H9 (cell line): ENCODE measurements around the gene DNAH5. TPM values are rescaled to one million over a fixed set of nuclear protein-coding genes. Genes with fewer than 3 reads are reported as not detected.

Experiments
- DNase-seq: peaks from one replicate; pipeline ENCODE4 v3.0.0-alpha.2; 2017
- H2AFZ ChIP-seq: one replicate; pipeline ENCODE4 v1.6.1; 2013; ENCODE audit warnings: mild to moderate bottlenecking, low read length, control low read depth, moderate library complexity
- H2AK5ac ChIP-seq: 2 replicates; pipeline ENCODE4 v1.6.1; 2013; ENCODE audit warnings: low read length, control low read depth, mixed read lengths; ENCODE audit not compliant: insufficient read length
- H2BK120ac ChIP-seq: one replicate; pipeline ENCODE4 v1.6.1; 2013; ENCODE audit warnings: low read depth, mild to moderate bottlenecking, low read length, control low read depth, inconsistent platforms; ENCODE audit not compliant: poor library complexity, severe bottlenecking
- H2BK12ac ChIP-seq: 2 replicates; pipeline ENCODE4 v1.6.1; 2013; ENCODE audit warnings: low read length, control low read depth, mixed read lengths, low read depth; ENCODE audit not compliant: insufficient read length
- H2BK15ac ChIP-seq: 2 replicates; pipeline ENCODE4 v1.6.1; 2013; ENCODE audit warnings: low read depth, low read length, control low read depth
- H2BK20ac ChIP-seq: one replicate; pipeline ENCODE4 v1.6.1; 2013; ENCODE audit warnings: low read depth, mild to moderate bottlenecking, low read length, control low read depth, inconsistent platforms; ENCODE audit not compliant: poor library complexity, severe bottlenecking
- H2BK5ac ChIP-seq: 2 replicates; pipeline ENCODE4 v1.6.1; 2013; ENCODE audit warnings: low read length, control low read depth, mixed read lengths; ENCODE audit not compliant: insufficient read length
- H3K14ac ChIP-seq: 2 replicates; pipeline ENCODE4 v1.6.1; 2013; ENCODE audit warnings: low read length, control low read depth; ENCODE audit not compliant: insufficient read depth
- H3K18ac ChIP-seq: 2 replicates; pipeline ENCODE4 v1.6.1; 2013; ENCODE audit warnings: low read depth, mild to moderate bottlenecking, mixed read lengths, low read length, control low read depth; ENCODE audit not compliant: insufficient read length
- H3K23ac ChIP-seq: 2 replicates; pipeline ENCODE4 v1.6.1; 2013; ENCODE audit warnings: low read length, control low read depth, mixed read lengths, low read depth; ENCODE audit not compliant: insufficient read length
- H3K23me2 ChIP-seq: 2 replicates; pipeline ENCODE4 v1.6.1; 2013; ENCODE audit warnings: low read depth, mild to moderate bottlenecking, mixed read lengths, low read length, control low read depth; ENCODE audit not compliant: insufficient read length, poor library complexity, severe bottlenecking
- H3K27ac ChIP-seq: 2 replicates; pipeline ENCODE4 v1.5.1; 2013; ENCODE audit warnings: low read length, control low read depth, mixed read lengths, low read depth; ENCODE audit not compliant: insufficient read length
- H3K27me3 ChIP-seq: 2 replicates; pipeline ENCODE4 v1.6.1; 2013; ENCODE audit warnings: low read length, control low read depth, inconsistent platforms; ENCODE audit not compliant: insufficient read depth
- H3K4ac ChIP-seq: 2 replicates; pipeline ENCODE4 v1.6.1; 2013; ENCODE audit warnings: low read depth, mild to moderate bottlenecking, control low read depth, inconsistent platforms, low read length, moderate library complexity
- H3K4me1 ChIP-seq: 2 replicates; pipeline ENCODE4 v1.6.1; 2013; ENCODE audit warnings: low read length, control low read depth, inconsistent platforms; ENCODE audit not compliant: insufficient read depth
- H3K4me2 ChIP-seq: 2 replicates; pipeline ENCODE4 v1.6.1; 2013; ENCODE audit warnings: low read length, control low read depth, mixed read lengths; ENCODE audit not compliant: insufficient read length, insufficient read depth
- H3K56ac ChIP-seq: 2 replicates; pipeline ENCODE4 v1.6.1; 2013; ENCODE audit warnings: low read depth, mild to moderate bottlenecking, mixed read lengths, low read length, control low read depth; ENCODE audit not compliant: insufficient read length
- H3K79me1 ChIP-seq: 2 replicates; pipeline ENCODE4 v1.6.1; 2013; ENCODE audit warnings: low read depth, mild to moderate bottlenecking, moderate library complexity, low read length, control low read depth, inconsistent platforms; ENCODE audit not compliant: insufficient read depth, poor library complexity, severe bottlenecking
- H3K79me2 ChIP-seq: 2 replicates; pipeline ENCODE4 v1.6.1; 2013; ENCODE audit warnings: low read length, control low read depth, inconsistent platforms; ENCODE audit not compliant: insufficient read depth
- H3K9ac ChIP-seq: 2 replicates; pipeline ENCODE4 v1.6.1; 2013; ENCODE audit warnings: low read length, control low read depth, mixed read lengths; ENCODE audit not compliant: insufficient read length; ENCODE audit errors: extremely low read depth
- H3K9me3 ChIP-seq: one replicate; pipeline ENCODE4 v1.6.1; 2013; ENCODE audit warnings: low read depth, low read length, inconsistent platforms; ENCODE audit not compliant: control insufficient read depth
- H3T11ph ChIP-seq: one replicate; pipeline ENCODE4 v1.6.1; 2013; ENCODE audit warnings: mild to moderate bottlenecking, low read length, control low read depth, inconsistent platforms
- H4K20me1 ChIP-seq: one replicate; pipeline ENCODE4 v1.6.1; 2013; ENCODE audit not compliant: control insufficient read depth, insufficient read length, insufficient read depth
- H4K5ac ChIP-seq: 2 replicates; pipeline ENCODE4 v1.6.1; 2013; ENCODE audit warnings: low read depth, mild to moderate bottlenecking, mixed read lengths, low read length, control low read depth; ENCODE audit not compliant: insufficient read length
- H4K8ac ChIP-seq: replicated peaks from 2 replicates; pipeline ENCODE4 v1.6.1; 2013; ENCODE audit warnings: low read length, control low read depth, mixed read lengths, low read depth; ENCODE audit not compliant: insufficient read length
- H4K91ac ChIP-seq: 2 replicates; pipeline ENCODE4 v1.6.1; 2013; ENCODE audit warnings: low read depth, mild to moderate bottlenecking, moderate library complexity, mixed read lengths, low read length, control low read depth; ENCODE audit not compliant: insufficient read length
- H3K27ac Mint-ChIP-seq, 3 experiments: 2 replicates in 2 of 3; 3 replicates in 1 of 3; pipeline ENCODE4 v1.8.0; 2020 to 2021; ENCODE audit warnings: mixed read lengths in 3 of 3, mild to moderate bottlenecking in 1 of 3, moderate library complexity in 1 of 3
- H3K27me3 Mint-ChIP-seq: 2 replicates; pipeline ENCODE4 v1.8.0; 2021; ENCODE audit warnings: low read depth, mild to moderate bottlenecking, moderate library complexity, mixed read lengths
- H3K36me3 Mint-ChIP-seq, 3 experiments: 2 replicates in 2 of 3; 3 replicates in 1 of 3; pipeline ENCODE4 v1.8.0; 2020 to 2021; ENCODE audit warnings: low read depth in 3 of 3, mixed read lengths in 3 of 3; ENCODE audit not compliant: insufficient read depth in 1 of 3
- H3K4me1 Mint-ChIP-seq, 2 experiments: 2 replicates each; pipeline ENCODE4 v1.8.0; 2020; ENCODE audit warnings: mixed read lengths in 2 of 2
- H3K4me3 Mint-ChIP-seq, 2 experiments: 2 replicates in 1 of 2; 3 replicates in 1 of 2; pipeline ENCODE4 v1.8.0; 2020 to 2021; ENCODE audit warnings: mild to moderate bottlenecking in 2 of 2, mixed read lengths in 2 of 2, moderate library complexity in 1 of 2
- H3K9me3 Mint-ChIP-seq, 2 experiments: 2 replicates in 1 of 2; 3 replicates in 1 of 2; pipeline ENCODE4 v1.8.0; 2020; ENCODE audit warnings: mild to moderate bottlenecking in 2 of 2, mixed read lengths in 2 of 2, moderate library complexity in 1 of 2
- CTCF ChIP-seq: fragments of 200-600 bp; sonication (generic); conservative IDR thresholded peaks from 3 replicates; pipeline ENCODE4 v1.8.0; 2021; ENCODE audit warnings: antibody characterized with exemption, mild to moderate bottlenecking
- WGBS: extraction: QIAGEN DNeasy Blood & Tissue Kit; methylation state at CpG from one replicate; pipeline ENCODE4 v1.1.7; 2013; ENCODE audit warnings: missing lambda C conversion rate, low lambda C conversion rate, mixed read lengths; ENCODE audit not compliant: insufficient read length; ENCODE audit errors: extremely low coverage; 5-methylcytosine and 5-hydroxymethylcytosine counted together
- total RNA-seq: library from RNA; stranded (reverse); gene quantifications from 2 replicates; pipeline ENCODE4 v1.2.1, GENCODE V29; 2021

The DNAH5 gene
- total RNA-seq, 1 experiment from 2014 or later = 0.50 TPM

- WGBS = no CpG with 5 or more reads among the region's 3 CpGs
- no peaks in the 10 kb centered on the region for H3K9me3 ChIP-seq
- no peak overlapping the region for H3K18ac ChIP-seq
- H3K56ac ChIP-seq = no peak overlapping the region
- no peaks in the 10 kb centered on the region for H4K20me1 ChIP-seq
- Mint-ChIP-seq H3K4me1 (peaks cover 8 to 14% of the 10 kb centered on the region in 2 experiments), H3K27ac (no peak overlapping the region), H3K9me3 (peaks cover 0 to 5% of the 10 kb centered on the region in 2 experiments; a peak in 2 of 5 replicates), H3K27me3 (no peaks in the 10 kb centered on the region), H3K4me3 (no peak overlapping the region), H3K36me3 (no peaks in the 10 kb centered on the region)
- H2BK5ac ChIP-seq = no peak overlapping the region
- H3K9ac ChIP-seq = no peak overlapping the region
- no peak overlapping the region for H2BK120ac ChIP-seq
- H2BK15ac ChIP-seq = no peak overlapping the region
- H3K14ac ChIP-seq = no peak overlapping the region
- no peak overlapping the region for H3K27ac ChIP-seq
- DNase-seq = no peak
- no peaks in the 10 kb centered on the region for H3K79me2 ChIP-seq
- H3K4ac ChIP-seq = no peak overlapping the region
- H4K8ac ChIP-seq = no peak overlapping the region
- no peak overlapping the region for H3K4me2 ChIP-seq
- no peak overlapping the region for H4K5ac ChIP-seq
- H3K79me1 ChIP-seq = no peaks in the 10 kb centered on the region
- H3K27me3 ChIP-seq = no peaks in the 10 kb centered on the region
- H3K23ac ChIP-seq = no peak overlapping the region
- H3K23me2 ChIP-seq = no peaks in the 10 kb centered on the region
- H4K91ac ChIP-seq = no peak overlapping the region
- H3T11ph ChIP-seq = no peak overlapping the region
- H2BK20ac ChIP-seq = no peak overlapping the region
- H2AFZ ChIP-seq = no peak overlapping the region
- H3K4me1 ChIP-seq = peaks cover 3% of the 10 kb centered on the region; the same call in 1 of the 2 replicates
- H2AK5ac ChIP-seq = no peak overlapping the region
- H2BK12ac ChIP-seq = no peak overlapping the region
- TF ChIP-seq CTCF = no peak
These were observed 199.0 kb downstream of the DNAH5 start for GRCh38 chr5:13745508-13745907.
